Endothelial cell of umbilical vein (primary cell): ENCODE results near the gene CEP162. TPM values are rescaled to one million over a fixed set of nuclear protein-coding genes. Genes with fewer than 3 reads are reported as not detected.

ENCODE experiments used
- BruUV-seq: library from RNA; stranded (reverse); fragments of 400-500 nt; replicated peaks from 2 replicates; lab custom pipeline; 2021; lab: Mats Ljungman, UMichigan
- CTCF ChIA-PET: fragments of 300-600, 350-600 bp; sonication (Branson Sonifier 250); formaldehyde crosslinking; loops from one replicate; lab custom pipeline; 2021; ENCODE audit warnings: antibody characterized with exemption, inconsistent platforms; lab: Charles Lee
- POLR2A ChIA-PET: fragments of 300-600, 350-600 bp; sonication (Branson Sonifier 250); formaldehyde crosslinking; loops from one replicate; lab custom pipeline; 2021; ENCODE audit warnings: antibody characterized with exemption, inconsistent platforms; lab: Charles Lee
- DNase-seq: peaks from one replicate; pipeline ENCODE4 v3.0.0-alpha.2; 2011; ENCODE audit warnings: low read depth, low spot score
- FAIRE-seq: peaks from 2 replicates; lab custom pipeline; 2011; peaks lifted over from hg19 to GRCh38; lab: Jason Lieb, UNC
- H2AFZ ChIP-seq: 2 replicates; pipeline ENCODE4 v1.6.0; 2012; ENCODE audit warnings: low read depth, low read length, control low read depth, inconsistent platforms
- H3K27ac ChIP-seq: 2 replicates; pipeline ENCODE4 v1.5.1; 2011; ENCODE audit warnings: low read depth, mild to moderate bottlenecking, control low read depth, low read length, moderate library complexity; ENCODE audit not compliant: insufficient read depth
- H3K27me3 ChIP-seq, 2 experiments: 2 replicates each; pipeline versions ENCODE4 v1.6.0 to v1.6.1; 2011; ENCODE audit warnings: low read length in 2 of 2, mixed read lengths in 1 of 2; ENCODE audit not compliant: control insufficient read depth in 2 of 2, insufficient read depth in 2 of 2
- H3K36me3 ChIP-seq, 2 experiments: 2 replicates in 1 of 2; 3 replicates in 1 of 2; pipeline ENCODE4 v1.5.1; 2011; ENCODE audit warnings: low read length in 2 of 2, mild to moderate bottlenecking in 1 of 2, moderate library complexity in 1 of 2; ENCODE audit not compliant: control insufficient read depth in 2 of 2, insufficient read depth in 2 of 2; ENCODE audit errors: extremely low read depth in 1 of 2
- H3K4me1 ChIP-seq: 3 replicates; pipeline ENCODE4 v1.5.1; 2011; ENCODE audit warnings: mild to moderate bottlenecking, low read length; ENCODE audit not compliant: control insufficient read depth, insufficient read depth; ENCODE audit errors: extremely low read depth
- H3K4me2 ChIP-seq: 2 replicates; pipeline ENCODE4 v1.6.1; 2011; ENCODE audit warnings: low read length, control low read depth, mixed read lengths; ENCODE audit not compliant: insufficient read depth
- H3K4me3 ChIP-seq, 3 experiments: fragments of 200-600 bp in 1 of 3; sonication (generic), shearing (Covaris generic) in 1 of 3; replicated peaks in 1 of 3; 2 replicates each; pipeline ENCODE4 v1.5.1; 2011 to 2016; ENCODE audit warnings: control low read depth in 3 of 3, low read length in 3 of 3, mild to moderate bottlenecking in 2 of 3, inconsistent platforms in 1 of 3, low read depth in 1 of 3, moderate library complexity in 1 of 3; ENCODE audit not compliant: insufficient read depth in 1 of 3
- H3K79me2 ChIP-seq: 2 replicates; pipeline ENCODE4 v1.6.0; 2012; ENCODE audit warnings: low read length, inconsistent platforms; ENCODE audit not compliant: control insufficient read depth, insufficient read depth
- H3K9ac ChIP-seq: replicated peaks from 2 replicates; pipeline ENCODE3; 2011; ENCODE audit warnings: low read length, control low read depth; ENCODE audit not compliant: insufficient read depth; ENCODE audit errors: extremely low read depth
- H3K9me1 ChIP-seq: replicated peaks from 3 replicates; pipeline ENCODE4 v1.6.0; 2011; ENCODE audit warnings: mild to moderate bottlenecking, low read length; ENCODE audit not compliant: control insufficient read depth, insufficient read depth; ENCODE audit errors: extremely low read depth
- H3K9me3 ChIP-seq: replicated peaks from 2 replicates; pipeline ENCODE4 v1.5.1; 2012; ENCODE audit warnings: low read length, inconsistent platforms; ENCODE audit not compliant: control insufficient read depth, insufficient read depth
- H4K20me1 ChIP-seq: replicated peaks from 2 replicates; pipeline ENCODE3; 2011; ENCODE audit warnings: mild to moderate bottlenecking, low read length; ENCODE audit not compliant: control insufficient read depth, insufficient read depth; ENCODE audit errors: extremely low read depth
- CTCF ChIP-seq, 2 donors: IDR thresholded peaks; 1 replicate in 1 of 2; 2 replicates in 1 of 2; pipeline ENCODE4 v1.5.1; 2011; ENCODE audit warnings: low read length in 2 of 2, mild to moderate bottlenecking in 2 of 2, moderate library complexity in 2 of 2, control low read depth in 1 of 2, inconsistent platforms in 1 of 2, low read depth in 1 of 2; ENCODE audit not compliant: insufficient read depth in 1 of 2; ENCODE audit errors: extremely low read depth in 1 of 2
- EZH2 ChIP-seq: IDR thresholded peaks from 2 replicates; pipeline ENCODE4 v1.6.1; 2012; ENCODE audit warnings: borderline replicate concordance, low read depth, mild to moderate bottlenecking, moderate library complexity, low read length, inconsistent platforms; ENCODE audit not compliant: severe bottlenecking
- FOS ChIP-seq: IDR thresholded peaks from 2 replicates; pipeline ENCODE4 v1.6.1; 2011; ENCODE audit warnings: mild to moderate bottlenecking, low read length, moderate library complexity, borderline replicate concordance; ENCODE audit not compliant: insufficient read depth
- GATA2 ChIP-seq: IDR thresholded peaks from 2 replicates; pipeline ENCODE4 v1.7.0; 2011; ENCODE audit warnings: low read depth, mild to moderate bottlenecking, moderate library complexity, mixed read lengths, low read length; ENCODE audit not compliant: insufficient read length, insufficient read depth
- JUN ChIP-seq: IDR thresholded peaks from 2 replicates; pipeline ENCODE4 v1.6.1; 2011; ENCODE audit warnings: borderline replicate concordance, low read depth; ENCODE audit not compliant: insufficient read length, insufficient read depth
- MAX ChIP-seq: IDR thresholded peaks from 2 replicates; pipeline ENCODE4 v1.6.1; 2011; ENCODE audit not compliant: insufficient read depth, insufficient read length
- MYC ChIP-seq: IDR thresholded peaks from one replicate; pipeline ENCODE4 v1.6.1; 2011; ENCODE audit warnings: mild to moderate bottlenecking, low read depth, low read length
- POLR2A ChIP-seq: IDR thresholded peaks from 2 replicates; pipeline ENCODE4 v1.6.1; 2012; ENCODE audit warnings: low read depth, mild to moderate bottlenecking, control low read depth, low read length
- POLR2AphosphoS5 ChIP-seq: IDR thresholded peaks from 2 replicates; pipeline ENCODE4 v1.6.1; 2012; ENCODE audit warnings: low read depth, mild to moderate bottlenecking, control low read depth, low read length, moderate library complexity; ENCODE audit not compliant: insufficient read depth
- dilution Hi-C: fragments of 300-500 bp; cut with MboI; formaldehyde crosslinking; loops from one replicate; pipeline ENCODE4 v1.15.0; 2019; ENCODE audit warnings: low sequenced_read_pairs; ENCODE audit not compliant: extremely low pct_ligation_motif_present
- intact Hi-C: fragments of 100-400 bp; cut with micrococcal nuclease; formaldehyde crosslinking; loops from one replicate; pipeline ENCODE4 v1.10.0; 2022
- polyA plus RNA-seq, 4 experiments: library from polyadenylated mRNA; depleted of rRNA in 3 of 4; stranded (reverse) in 3 of 4; unstranded in 1 of 4; fragments of >200 nt; gene quantifications; 2 replicates each; pipeline versions ENCODE4 v1.2.1 to v1.2.3, GENCODE V29; 2011 to 2012; ENCODE audit warnings: missing spikeins in 1 of 4
- total RNA-seq: library from RNA; stranded (reverse); gene quantifications from 2 replicates; pipeline ENCODE4 v1.2.3, GENCODE V29; 2021

CEP162 gene
- total and polyA plus RNA-seq, 2 donors (not counting 3 experiments of a cell fraction or from before 2014, with no cell fraction given) = 0.79 to 10.8 TPM

GRCh38 chr6:84177241-84177640, 50.2 kb downstream of the CEP162 start:
- dilution Hi-C loops (no loop called here), intact Hi-C loops (no loop called here)
- no peak overlapping the region for H2AFZ ChIP-seq
- no peaks in the 10 kb centered on the region for H3K27me3 ChIP-seq
- H3K9ac ChIP-seq = no peak overlapping the region
- no peaks in the 10 kb centered on the region for H3K36me3 ChIP-seq
- no peak for TF ChIP-seq POLR2AphosphoS5
- TF ChIP-seq MYC = no peak
- TF ChIP-seq GATA2 = no peak
- TF ChIP-seq POLR2A = no peak
- no peak for TF ChIP-seq CTCF (IDR thresholded peaks at IDR 0.05; ENCODE audit: extremely low read depth in 1 of 2, insufficient read depth in 1 of 2, low read depth in 1 of 2, low read length in 2 of 2)
- no peak for TF ChIP-seq EZH2
- TF ChIP-seq FOS = no peak
- TF ChIP-seq JUN = no peak
- no peak for TF ChIP-seq MAX
- DNase-seq (no peak), FAIRE-seq (no peak)
- H3K27ac ChIP-seq = no peak overlapping the region
- no peaks in the 10 kb centered on the region for H3K79me2 ChIP-seq
- H3K9me1 ChIP-seq = no peaks in the 10 kb centered on the region
- no peak overlapping the region for H3K4me3 ChIP-seq
- BruUV-seq = no TSS peak
- H3K9me3 ChIP-seq = no peaks in the 10 kb centered on the region
- POLR2A ChIA-PET = no interaction called here
- no peak overlapping the region for H3K4me2 ChIP-seq
- CTCF ChIA-PET = no interaction called here
- peaks cover 7% of the 10 kb centered on the region for H3K4me1 ChIP-seq
- no peaks in the 10 kb centered on the region for H4K20me1 ChIP-seq
